ENCODE data around the gene HOXA4. TPM values are rescaled to one million over a fixed set of nuclear protein-coding genes. Genes with fewer than 3 reads are reported as not detected.

Gene HOXA4
- total RNA-seq, 1 experiment from 2014 or later, result 5.6 TPM

- in situ Hi-C loops (cut with HindIII; ENCODE audit: low pct_unique_long_range_greater_than_20kb, low sequenced_read_pairs), result no loop called here
- DNase-seq (ENCODE audit: low read depth), result peak; percentile 65
Measured at GRCh38 chr7:27171325-27171636, 40.7 kb upstream of the HOXA4 start.

DNA sequence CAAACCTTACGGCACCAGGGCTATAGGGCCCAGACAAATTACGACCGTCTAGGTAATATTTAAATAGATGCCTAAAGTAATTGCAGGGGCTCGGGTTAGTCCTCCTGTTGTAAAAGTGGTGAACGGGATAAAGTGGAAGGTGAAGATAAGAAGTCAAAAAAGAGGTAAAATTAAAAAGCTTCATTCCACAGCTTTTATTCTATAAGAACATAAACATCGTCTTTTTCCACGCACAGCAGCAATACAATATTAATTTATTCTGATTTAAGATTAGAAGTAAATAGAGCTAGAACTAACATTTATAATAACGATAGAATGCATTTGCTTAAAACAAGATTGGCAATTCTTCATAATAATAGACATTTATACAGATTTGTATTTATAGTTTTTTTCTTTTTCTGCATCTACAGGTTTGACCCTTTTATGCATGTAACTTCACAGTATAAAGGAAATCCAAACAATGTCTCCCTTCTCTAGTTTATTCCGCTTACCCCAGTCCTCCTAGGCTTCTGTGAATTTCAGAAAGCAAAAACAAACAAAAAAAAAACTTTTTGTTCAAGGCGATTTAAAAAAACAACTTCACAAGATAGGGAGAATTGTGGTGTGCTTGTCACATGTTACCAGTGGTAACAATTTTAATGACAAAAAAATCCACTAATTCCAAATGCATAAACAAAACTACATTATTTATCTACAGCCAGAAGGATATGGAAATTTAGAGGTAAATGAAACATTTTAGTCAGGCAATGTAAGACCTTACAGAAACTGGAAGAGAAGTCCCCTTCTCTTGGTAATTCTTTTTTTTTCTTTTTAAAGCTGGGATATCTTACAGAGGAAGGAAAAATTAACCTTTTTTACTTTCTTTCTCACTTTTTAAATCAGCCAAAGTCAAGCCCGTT lies 40.1 kb upstream of the HOXA4 start:
- peak; percentile 43 for DNase-seq (ENCODE audit: low read depth)
- in situ Hi-C loops (cut with HindIII; ENCODE audit: low pct_unique_long_range_greater_than_20kb, low sequenced_read_pairs), result no loop called here

DNA sequence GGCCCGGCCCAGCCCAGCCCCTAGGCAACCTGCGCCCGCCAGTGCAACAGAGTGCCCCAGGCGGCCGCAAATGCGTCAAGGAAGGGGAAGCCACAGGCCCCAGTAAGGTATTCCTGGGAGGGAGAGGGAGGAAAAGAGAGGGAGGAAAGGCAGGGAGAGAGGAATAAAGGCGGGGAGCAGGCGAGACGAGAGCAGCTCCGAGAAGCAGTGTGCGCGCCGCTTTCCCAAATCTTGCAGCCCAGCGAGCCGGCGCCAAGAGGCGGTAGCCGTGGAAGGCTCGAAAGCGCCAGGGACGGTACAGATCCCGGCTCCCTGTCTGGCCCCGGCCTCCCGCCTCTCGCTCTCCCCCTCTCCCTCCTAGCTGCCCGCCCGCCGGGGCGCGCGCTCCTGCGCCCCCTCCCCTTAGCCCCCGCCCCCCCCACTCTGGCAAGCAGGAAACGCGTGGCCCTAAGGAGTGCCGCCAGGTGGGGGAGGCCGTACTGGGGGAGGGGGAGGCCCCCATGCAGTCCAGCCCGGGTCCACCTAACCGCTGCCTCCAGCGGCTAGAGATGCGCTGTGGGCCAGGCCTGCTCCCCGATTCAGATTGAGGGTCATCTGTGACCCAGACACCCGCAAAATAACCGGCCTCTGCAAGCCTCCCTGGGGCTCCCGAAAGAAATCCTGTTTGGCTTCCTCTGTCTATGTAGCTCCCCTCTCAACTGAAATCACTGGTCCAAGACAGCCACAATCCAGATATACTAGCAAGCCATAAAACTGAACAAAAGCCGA lies 39.3 kb upstream of the HOXA4 start:
- in situ Hi-C loops (cut with HindIII; ENCODE audit: low pct_unique_long_range_greater_than_20kb, low sequenced_read_pairs), result no loop called here
- DNase-seq (ENCODE audit: low read depth), result peak; percentile 71

DNA sequence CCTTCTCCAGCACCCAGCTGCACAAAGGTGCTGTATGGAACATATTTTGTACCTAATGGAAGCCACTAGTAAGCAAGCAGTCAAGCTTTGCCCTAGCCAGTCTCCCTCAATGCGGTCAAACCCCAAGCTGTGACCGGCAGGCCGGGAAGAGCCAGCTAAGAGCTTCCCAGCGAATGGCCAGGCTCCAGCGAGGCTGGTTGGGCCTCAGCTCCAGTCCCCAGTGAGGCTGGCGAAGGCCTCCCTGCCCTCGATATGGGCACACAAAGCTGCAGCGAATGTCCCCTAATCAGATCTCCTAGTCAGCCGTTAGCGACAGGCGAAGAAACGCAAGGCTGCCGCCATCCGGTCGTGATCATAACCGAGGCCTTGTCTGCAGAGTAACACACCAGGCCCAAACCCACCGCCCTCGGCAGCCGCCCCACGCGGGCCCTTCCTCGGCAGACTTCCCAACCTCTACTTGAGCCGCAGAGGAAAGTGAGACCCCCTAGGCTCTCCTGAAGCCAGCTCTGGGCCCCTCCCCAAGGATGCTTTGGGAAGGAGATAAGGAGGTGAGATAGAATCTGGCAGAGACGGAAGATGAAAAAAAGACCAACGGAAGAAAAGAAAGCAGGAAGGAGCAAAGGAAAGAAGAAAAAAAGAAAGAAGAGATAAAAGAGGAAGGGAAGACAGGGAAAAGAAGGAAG lies 37.8 kb upstream of the HOXA4 start:
- peak; percentile 72 for DNase-seq (ENCODE audit: low read depth)
- in situ Hi-C loops (cut with HindIII; ENCODE audit: low pct_unique_long_range_greater_than_20kb, low sequenced_read_pairs), result no loop called here

DNA sequence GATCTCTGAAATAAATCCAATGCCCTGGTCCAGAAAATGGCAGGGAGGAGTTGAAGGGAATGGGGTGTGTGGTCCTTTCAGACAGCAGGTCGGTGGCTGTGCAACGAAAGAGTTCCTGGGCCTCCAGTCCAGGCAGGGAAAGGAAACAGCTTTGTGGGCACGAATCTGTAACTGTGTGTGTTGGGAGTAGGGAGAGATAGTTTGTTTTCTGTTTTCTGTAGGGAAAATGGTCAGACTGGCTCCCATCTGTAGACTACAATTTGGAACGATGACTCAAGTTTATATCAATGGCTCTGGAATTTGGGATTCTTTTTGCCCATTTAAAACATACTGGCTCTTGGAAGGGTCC lies 37.3 kb upstream of the HOXA4 start:
- no peak for DNase-seq (ENCODE audit: low read depth)
- in situ Hi-C loops (cut with HindIII; ENCODE audit: low pct_unique_long_range_greater_than_20kb, low sequenced_read_pairs), result no loop called here

DNA sequence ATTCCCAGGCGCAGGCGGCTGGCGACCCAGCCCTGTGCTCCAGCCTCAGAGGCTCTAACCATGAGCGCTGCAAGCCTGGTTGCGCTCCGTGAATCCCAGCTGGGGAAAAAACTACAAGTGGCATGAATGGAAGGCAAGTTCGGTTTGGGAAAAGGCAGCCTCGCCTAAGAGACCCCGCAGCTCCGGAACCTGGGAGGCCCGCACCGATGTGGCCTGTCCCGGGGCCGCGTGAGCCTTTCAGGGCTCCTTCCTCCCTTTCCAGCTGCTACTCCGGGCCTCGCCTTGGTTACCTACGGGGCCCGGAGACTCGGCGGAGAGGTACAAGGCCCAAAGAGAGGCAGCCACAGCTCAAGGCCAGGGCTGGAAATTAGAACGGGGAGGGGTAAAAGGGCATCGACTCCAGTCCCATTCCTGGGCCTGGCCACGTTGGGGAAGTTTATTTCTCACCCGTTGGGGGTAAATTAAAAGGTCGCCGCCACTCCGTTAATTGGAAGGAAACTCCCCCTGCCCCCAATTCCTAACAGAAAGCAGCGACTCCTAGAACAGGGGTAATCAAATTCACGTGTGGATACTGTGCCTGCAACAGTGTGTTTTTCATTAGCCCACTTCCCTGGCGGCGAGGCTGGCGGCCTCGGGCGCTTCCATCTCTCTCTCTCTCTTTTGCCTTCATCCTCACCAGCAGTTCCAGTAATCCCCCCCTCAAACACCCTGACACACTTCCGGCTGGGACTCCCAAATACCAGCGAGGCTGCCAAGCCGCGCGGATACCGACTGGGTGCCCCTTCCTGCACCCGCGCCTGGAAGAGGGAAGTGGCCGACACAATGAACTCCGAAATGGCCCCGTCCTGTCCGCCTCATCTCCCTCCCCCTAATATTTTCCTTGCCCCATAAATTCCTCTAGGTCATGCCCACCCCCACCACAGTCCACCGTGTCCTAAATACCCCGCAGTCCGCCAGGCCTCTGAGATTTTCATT lies 36.3 kb upstream of the HOXA4 start:
- peak; percentile 65 for DNase-seq (ENCODE audit: low read depth)
- in situ Hi-C loops (cut with HindIII; ENCODE audit: low pct_unique_long_range_greater_than_20kb, low sequenced_read_pairs), result no loop called here

GRCh38 chr7:27165996-27166530 lies 35.5 kb upstream of the HOXA4 start:
- in situ Hi-C loops (cut with HindIII; ENCODE audit: low pct_unique_long_range_greater_than_20kb, low sequenced_read_pairs), result no loop called here

DNA sequence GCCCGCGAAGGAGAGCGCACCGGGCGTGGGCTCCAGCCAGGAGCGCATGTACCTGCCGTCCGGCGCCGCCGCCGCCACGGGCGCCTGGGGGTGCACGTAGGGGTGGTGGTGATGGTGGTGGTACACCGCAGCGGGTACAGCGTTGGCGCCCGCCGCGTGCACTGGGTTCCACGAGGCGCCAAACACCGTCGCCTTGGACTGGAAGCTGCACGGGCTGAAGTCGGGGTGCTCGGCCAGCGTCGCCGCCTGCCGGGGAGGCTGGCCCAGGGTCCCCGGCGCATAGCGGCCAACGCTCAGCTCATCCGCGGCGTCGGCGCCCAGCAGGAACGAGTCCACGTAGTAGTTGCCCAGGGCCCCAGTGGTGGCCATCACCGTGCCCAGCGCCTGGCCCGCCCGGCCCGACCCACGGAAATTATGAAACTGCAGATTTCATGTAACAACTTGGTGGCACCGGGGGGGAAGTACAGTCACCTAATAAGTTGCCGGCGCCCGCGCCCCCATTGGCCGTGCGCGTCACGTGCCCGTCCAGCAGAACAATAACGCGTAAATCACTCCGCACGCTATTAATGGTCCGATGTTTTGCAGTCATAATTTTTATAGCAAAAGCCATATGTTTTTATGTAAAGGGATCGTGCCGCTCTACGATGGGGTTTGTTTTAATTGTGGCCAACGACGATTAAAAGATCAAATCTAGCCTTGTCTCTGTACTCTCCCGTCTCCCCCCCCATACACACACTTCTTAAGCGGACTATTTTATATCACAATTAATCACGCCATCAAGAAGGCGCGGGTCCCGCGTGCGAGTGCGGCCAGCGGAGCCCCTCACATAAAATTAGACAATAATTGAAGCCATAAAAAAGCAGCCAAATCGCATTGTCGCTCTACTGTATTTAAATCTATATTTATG lies 34.8 kb upstream of the HOXA4 start, which contains the start of gene HOXA9:
TSS of gene HOXA9 (minus strand) at position 449 of the 907 bp plus-strand sequence. CDS start at position 369, 80 bp downstream.
- in situ Hi-C loops (cut with HindIII; ENCODE audit: low pct_unique_long_range_greater_than_20kb, low sequenced_read_pairs), result no loop called here
- DNase-seq (ENCODE audit: low read depth), result peak; percentile 91

More at GRCh38 chr7:27165996-27166530, 35.5 kb upstream of the HOXA4 start:
- peak; percentile 52 for DNase-seq (ENCODE audit: low read depth)

- peak; percentile 54 for DNase-seq (ENCODE audit: low read depth)
- in situ Hi-C loops (cut with HindIII; ENCODE audit: low pct_unique_long_range_greater_than_20kb, low sequenced_read_pairs), result loop anchor here (5.0 kb wide), 1 partner anchor 37 kb away; no protein-coding TSS in a partner anchor
Measured at GRCh38 chr7:27164367-27165088, 34.0 kb upstream of the HOXA4 start.

DNA sequence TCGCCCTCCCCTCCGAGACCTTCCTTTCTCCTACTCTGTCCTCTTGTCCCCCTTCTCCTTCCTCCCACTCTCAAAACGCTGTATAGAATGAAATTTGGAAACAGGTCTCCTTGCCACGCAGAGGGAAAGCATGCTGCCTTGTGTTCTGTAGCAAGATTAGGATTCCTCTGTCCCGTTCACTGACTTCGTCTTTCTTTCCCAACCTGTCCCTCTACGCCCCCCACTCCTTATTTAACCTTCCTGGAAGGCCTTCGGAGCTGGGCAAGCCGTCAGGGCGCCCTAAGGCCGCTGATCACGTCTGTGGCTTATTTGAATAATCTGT lies 33.4 kb upstream of the HOXA4 start:
- in situ Hi-C loops (cut with HindIII; ENCODE audit: low pct_unique_long_range_greater_than_20kb, low sequenced_read_pairs), result loop anchor here (5.0 kb wide), 1 partner anchor 37 kb away; no protein-coding TSS in a partner anchor
- DNase-seq (ENCODE audit: low read depth), result no peak

DNA sequence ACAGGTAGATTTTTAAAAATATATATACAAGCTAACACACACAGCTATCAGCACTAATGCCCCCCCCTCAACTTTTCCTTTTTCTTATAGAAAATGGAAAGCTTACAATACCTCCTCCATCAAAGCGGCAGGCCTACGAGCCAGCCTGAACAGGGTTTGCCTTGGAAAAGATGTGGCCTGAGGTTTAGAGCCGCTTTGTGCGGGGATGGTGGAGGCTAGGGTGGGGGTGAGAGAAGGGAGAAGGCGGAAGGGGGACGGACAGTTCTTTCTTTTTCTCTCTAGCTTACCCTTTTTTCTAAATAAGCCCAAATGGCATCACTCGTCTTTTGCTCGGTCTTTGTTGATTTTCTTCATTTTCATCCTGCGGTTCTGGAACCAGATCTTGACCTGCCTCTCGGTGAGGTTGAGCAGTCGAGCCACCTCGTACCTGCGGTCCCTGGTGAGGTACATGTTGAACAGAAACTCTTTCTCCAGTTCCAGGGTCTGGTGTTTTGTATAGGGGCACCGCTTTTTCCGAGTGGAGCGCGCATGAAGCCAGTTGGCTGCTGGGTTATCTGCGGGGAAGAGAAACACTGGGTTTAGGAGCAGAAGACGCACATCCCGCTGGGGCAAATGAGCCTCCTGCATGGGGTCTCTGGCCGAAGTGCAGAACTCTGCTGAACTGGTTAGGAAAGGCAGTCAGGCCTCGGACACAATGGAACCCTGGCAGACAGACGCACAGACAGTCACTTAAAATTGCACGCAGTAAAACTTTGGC lies 32.9 kb upstream of the HOXA4 start:
- in situ Hi-C loops (cut with HindIII; ENCODE audit: low pct_unique_long_range_greater_than_20kb, low sequenced_read_pairs), result loop anchor here (5.0 kb wide), 1 partner anchor 36 kb away; no protein-coding TSS in a partner anchor

DNA sequence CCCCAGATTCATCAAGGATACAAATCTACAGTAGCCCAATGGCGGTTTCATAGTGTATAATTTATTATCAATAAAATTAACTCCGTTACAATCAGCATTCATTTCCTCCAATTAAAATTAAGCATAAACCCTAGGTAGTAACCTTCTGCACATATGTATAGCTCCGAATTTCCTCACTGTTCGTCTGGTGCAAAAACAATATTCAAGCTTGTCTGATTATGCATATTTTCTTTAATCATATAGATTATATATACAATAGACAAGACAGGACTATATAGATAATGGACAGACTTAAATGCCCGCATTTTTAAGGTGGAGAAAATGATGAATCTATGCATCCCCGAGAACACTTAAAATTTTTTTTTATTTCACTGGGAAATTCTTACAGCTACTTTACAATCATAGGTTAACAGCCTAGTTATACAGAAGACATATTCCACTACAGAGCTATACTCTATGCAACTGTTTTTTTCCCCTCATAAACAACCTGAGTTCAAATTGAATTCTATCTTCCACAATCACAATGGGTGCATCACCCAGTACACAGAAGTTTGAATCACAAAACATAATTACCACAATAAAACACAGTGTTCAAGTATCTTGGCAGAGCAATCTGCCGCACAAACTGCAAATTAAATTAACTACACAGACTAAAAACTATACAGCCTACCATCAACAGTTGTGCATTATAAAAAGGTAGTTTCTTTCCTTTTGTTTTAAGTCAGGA lies 32.2 kb upstream of the HOXA4 start:
- DNase-seq (ENCODE audit: low read depth), result peak; percentile 45
- in situ Hi-C loops (cut with HindIII; ENCODE audit: low pct_unique_long_range_greater_than_20kb, low sequenced_read_pairs), result loop anchor here (5.0 kb wide), 1 partner anchor 35 kb away; no protein-coding TSS in a partner anchor

More for the DNA sequence above, 32.9 kb upstream of the HOXA4 start:
- peak; percentile 46 for DNase-seq (ENCODE audit: low read depth)

DNA sequence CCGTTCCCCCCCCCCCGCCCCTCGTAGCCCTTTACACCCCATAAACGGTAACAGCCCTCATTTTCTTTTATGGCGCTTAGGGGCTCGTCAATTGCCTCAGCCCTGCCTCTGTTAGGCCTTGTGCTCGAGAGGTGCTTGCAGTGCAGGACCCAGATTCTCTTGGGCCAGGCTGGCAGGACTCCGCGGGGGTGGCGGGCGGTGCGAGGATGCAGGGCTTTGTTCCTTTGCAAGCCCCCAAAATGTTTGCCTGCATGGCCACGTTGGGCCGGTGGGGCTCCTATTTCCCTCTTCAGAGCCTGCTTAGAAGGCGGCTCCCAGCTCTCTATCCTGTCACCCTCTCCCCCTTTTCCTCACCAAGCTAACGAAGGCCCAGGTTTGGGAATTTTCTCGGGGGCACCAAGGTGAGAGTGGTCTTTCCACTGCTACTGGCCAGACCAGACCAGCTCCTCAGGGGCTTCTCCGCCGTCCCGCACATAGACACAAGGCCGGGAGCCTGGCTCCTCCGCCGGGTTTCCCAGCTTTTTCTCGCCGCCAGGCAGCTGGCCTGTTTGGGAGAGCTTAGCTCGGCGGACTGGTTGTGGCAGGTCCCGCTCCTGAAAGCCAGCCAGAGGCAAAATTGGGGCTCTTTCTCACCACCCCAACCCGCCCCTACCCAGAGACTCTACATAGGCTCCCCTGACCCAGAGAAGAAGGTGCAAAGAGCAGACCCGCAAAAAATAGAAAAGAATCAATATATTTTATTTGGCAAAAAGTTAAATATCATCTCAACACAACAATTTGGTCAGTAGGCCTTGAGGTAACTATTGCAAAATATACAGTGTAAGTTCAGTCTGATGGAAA lies 31.4 kb upstream of the HOXA4 start:
- in situ Hi-C loops (cut with HindIII; ENCODE audit: low pct_unique_long_range_greater_than_20kb, low sequenced_read_pairs), result loop anchor here (5.0 kb wide), 1 partner anchor 35 kb away; no protein-coding TSS in a partner anchor
- peak; percentile 62 for DNase-seq (ENCODE audit: low read depth)
